HEK293T (cell line): ENCODE results near the gene NUP37.
"Not testable (repeated sequence)": the region's sequence is repeated elsewhere in the genome, so short reads cannot be mapped to it uniquely, and the experiment has no call there.

Experiments used
- CTCF ChIA-PET: fragments of 350-600 bp; formaldehyde crosslinking; extraction: SDS; loops from one replicate; lab custom pipeline; 2021; ENCODE audit warnings: antibody characterized with exemption, inconsistent platforms; lab: Yijun Ruan, JAX
- POLR2A ChIA-PET: fragments of 350-600 bp; formaldehyde crosslinking; extraction: SDS; loops from one replicate; lab custom pipeline; 2020; ENCODE audit warnings: antibody characterized with exemption, inconsistent platforms; lab: Yijun Ruan, JAX
- DNase-seq: peaks from one replicate; pipeline ENCODE4 v3.0.0; 2012; ENCODE audit warnings: mixed read lengths; ENCODE audit errors: extremely low spot score
- ARNT ChIP-seq: fragments of 450-650 bp; IDR thresholded peaks from 2 replicates; pipeline ENCODE4 v1.6.1; 2017; ENCODE audit warnings: mild to moderate bottlenecking
- BHLHE40 ChIP-seq: fragments of 450-650 bp; IDR thresholded peaks from 2 replicates; pipeline ENCODE4 v1.6.1; 2016; ENCODE audit warnings: mild to moderate bottlenecking, moderate library complexity, borderline replicate concordance
- CTBP1 ChIP-seq: fragments of 450-650 bp; IDR thresholded peaks from 2 replicates; pipeline ENCODE4 v1.6.1; 2016; ENCODE audit warnings: borderline replicate concordance
- ELF4 ChIP-seq: fragments of 450-650 bp; IDR thresholded peaks from 2 replicates; pipeline ENCODE4 v1.6.1; 2017; ENCODE audit warnings: antibody characterized with exemption
- FOXA1 ChIP-seq: fragments of 450-650 bp; IDR thresholded peaks from 2 replicates; pipeline ENCODE4 v1.6.1; 2016; ENCODE audit warnings: mild to moderate bottlenecking
- FOXK2 ChIP-seq: fragments of 450-650 bp; IDR thresholded peaks from 2 replicates; pipeline ENCODE4 v1.6.1; 2016; ENCODE audit warnings: mild to moderate bottlenecking
- FOXM1 ChIP-seq: fragments of 450-650 bp; IDR thresholded peaks from 2 replicates; pipeline ENCODE4 v1.6.1; 2017; ENCODE audit warnings: mild to moderate bottlenecking, borderline replicate concordance
- HDGF ChIP-seq: fragments of 450-650 bp; IDR thresholded peaks from 2 replicates; pipeline ENCODE4 v1.6.1; 2017; ENCODE audit warnings: antibody characterized with exemption, borderline replicate concordance
- L3MBTL2 ChIP-seq: fragments of 450-650 bp; conservative IDR thresholded peaks from 2 replicates; pipeline ENCODE4 v1.6.1; 2016; ENCODE audit warnings: mild to moderate bottlenecking
- LEF1 ChIP-seq: fragments of 450-650 bp; IDR thresholded peaks from 2 replicates; pipeline ENCODE4 v1.6.1; 2017; ENCODE audit warnings: mild to moderate bottlenecking, borderline replicate concordance
- NFRKB ChIP-seq: fragments of 450-650 bp; IDR thresholded peaks from 2 replicates; pipeline ENCODE4 v1.6.1; 2016; ENCODE audit warnings: mild to moderate bottlenecking, moderate library complexity
- SP1 ChIP-seq: fragments of 450-650 bp; IDR thresholded peaks from 2 replicates; pipeline ENCODE4 v1.6.1; 2017
- SUZ12 ChIP-seq: fragments of 450-650 bp; IDR thresholded peaks from 2 replicates; pipeline ENCODE4 v1.6.1; 2016; ENCODE audit warnings: mild to moderate bottlenecking
- TARDBP ChIP-seq: fragments of 450-650 bp; IDR thresholded peaks from 2 replicates; pipeline ENCODE4 v1.6.1; 2016
- ZNF384 ChIP-seq: fragments of 450-650 bp; IDR thresholded peaks from 2 replicates; pipeline ENCODE4 v1.6.1; 2016
- TF ChIP-seq, protein P1 (sequence below): fragments of 450-650 bp; IDR thresholded peaks from 2 replicates; pipeline ENCODE4 v1.6.1; 2016

Gene NUP37

GRCh38 chr12:102119674-102120563, at the start of gene NUP37, which contains the start of gene PARPBP:
TSS of gene NUP37 (minus strand) at chr12:102120114. CDS start at chr12:102118518, 1,596 bp downstream.
TSS of gene PARPBP (plus strand) at chr12:102120183. CDS start at chr12:102123889, 3,706 bp downstream.
- peak; percentile 93 for DNase-seq
- TF ChIP-seq, protein P1, sequence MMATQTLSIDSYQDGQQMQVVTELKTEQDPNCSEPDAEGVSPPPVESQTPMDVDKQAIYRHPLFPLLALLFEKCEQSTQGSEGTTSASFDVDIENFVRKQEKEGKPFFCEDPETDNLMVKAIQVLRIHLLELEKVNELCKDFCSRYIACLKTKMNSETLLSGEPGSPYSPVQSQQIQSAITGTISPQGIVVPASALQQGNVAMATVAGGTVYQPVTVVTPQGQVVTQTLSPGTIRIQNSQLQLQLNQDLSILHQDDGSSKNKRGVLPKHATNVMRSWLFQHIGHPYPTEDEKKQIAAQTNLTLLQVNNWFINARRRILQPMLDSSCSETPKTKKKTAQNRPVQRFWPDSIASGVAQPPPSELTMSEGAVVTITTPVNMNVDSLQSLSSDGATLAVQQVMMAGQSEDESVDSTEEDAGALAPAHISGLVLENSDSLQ: no peak
- TF ChIP-seq ELF4: peak; percentile 76
- peak; percentile 85 for TF ChIP-seq L3MBTL2
- no peak for TF ChIP-seq FOXA1
- TF ChIP-seq NFRKB: no peak
- TF ChIP-seq BHLHE40: no peak
- no peak for TF ChIP-seq SP1
- TF ChIP-seq FOXM1: peak; percentile 97
- POLR2A ChIA-PET: interaction anchor here (0.8 to 1.8 kb wide), 3 partner anchors 13 to 175 kb away, joined by 3 to 5 read pairs (median 4); partner anchors contain the start of gene WASHC3
- CTCF ChIA-PET: interaction anchor here (0.6 to 0.7 kb wide), 2 partner anchors 54 to 175 kb away, joined by 3 to 5 read pairs; no protein-coding TSS in a partner anchor

GRCh38 chr12:102167821-102168604, 48.1 kb upstream of the NUP37 start:
- no peak for DNase-seq
- TF ChIP-seq FOXK2 (no peak), NFRKB (no peak), ELF4 (no peak), TARDBP (no peak), SP1 (no peak), LEF1 (no peak), L3MBTL2 (no peak), FOXM1 (no peak), ARNT (no peak), FOXA1 (no peak), HDGF (no peak), CTBP1 (no peak), ZNF384 (no peak), SUZ12 (no peak), BHLHE40 (no peak)
- TF ChIP-seq, protein P1: no peak
- ChIA-PET CTCF (interaction anchor here (0.7 kb wide), 1 partner anchor 51 kb away, joined by 3 read pairs; no protein-coding TSS in a partner anchor), POLR2A (no interaction called here)

DNA sequence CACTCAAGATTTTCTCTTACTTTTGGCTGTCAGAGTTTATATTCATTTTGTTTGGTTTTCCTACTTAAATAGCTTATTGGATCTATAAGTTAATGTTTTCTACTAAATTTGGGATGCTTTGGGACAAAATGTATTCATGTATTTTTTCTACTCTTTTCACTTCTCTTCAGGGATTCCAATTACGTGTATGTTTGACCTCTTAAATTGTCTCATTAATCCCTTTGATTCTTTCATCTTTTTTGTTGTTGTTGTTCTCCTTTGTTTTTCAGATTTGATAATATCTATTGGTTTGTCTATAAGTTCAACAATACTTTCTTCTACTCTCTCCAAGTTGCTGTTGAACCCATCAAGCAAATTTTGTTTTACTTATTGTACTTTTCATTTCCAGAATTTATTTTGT, 43.5 kb upstream of the NUP37 start:
- TF ChIP-seq LEF1: no peak
- TF ChIP-seq SUZ12: no peak
- no peak for TF ChIP-seq HDGF
- TF ChIP-seq FOXM1: no peak
- TF ChIP-seq CTBP1: no peak
- no peak for TF ChIP-seq ELF4
- no peak for TF ChIP-seq TARDBP
- TF ChIP-seq ARNT: no peak
- no peak for TF ChIP-seq FOXA1
- no peak for TF ChIP-seq ZNF384
- TF ChIP-seq SP1: no peak
- TF ChIP-seq FOXK2: no peak
- no peak for TF ChIP-seq NFRKB
- no peak for TF ChIP-seq BHLHE40
- POLR2A ChIA-PET: no interaction called here
- CTCF ChIA-PET: no interaction called here
- no peak for DNase-seq

GRCh38 chr12:102155206-102155605, 35.3 kb upstream of the NUP37 start:
- DNase-seq, POLR2A ChIA-PET, CTCF ChIA-PET: not testable (repeated sequence)

DNA sequence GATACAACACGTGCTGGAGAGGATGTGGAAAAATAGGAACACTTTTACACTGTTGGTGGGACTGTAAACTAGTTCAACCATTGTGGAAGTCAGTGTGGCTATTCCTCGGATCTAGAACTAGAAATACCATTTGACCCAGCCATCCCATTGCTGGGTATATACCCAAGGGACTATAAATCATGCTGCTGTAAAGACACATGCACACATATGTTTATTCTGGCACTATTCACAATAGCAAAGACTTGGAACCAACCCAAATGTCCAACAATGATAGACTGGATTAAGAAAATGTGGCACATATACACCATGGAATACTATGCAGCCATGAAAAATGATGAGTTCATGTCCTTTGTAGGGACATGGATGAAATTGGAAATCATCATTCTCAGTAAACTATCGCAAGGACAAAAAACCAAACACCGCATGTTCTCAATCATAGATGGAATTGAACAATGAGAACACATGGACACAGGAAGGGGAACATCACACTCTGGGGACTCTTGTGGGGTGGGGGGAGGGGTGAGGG, 27.2 kb upstream of the NUP37 start:
- CTCF ChIA-PET, POLR2A ChIA-PET, DNase-seq: not testable (repeated sequence)

- DNase-seq: no peak
- ChIA-PET CTCF (no interaction called here), POLR2A (no interaction called here)
- TF ChIP-seq SP1: no peak
- TF ChIP-seq CTBP1: no peak
Measured at GRCh38 chr12:102144221-102144620, 24.3 kb upstream of the NUP37 start.

GRCh38 chr12:102142866-102143373, 23.0 kb upstream of the NUP37 start:
- DNase-seq, POLR2A ChIA-PET, CTCF ChIA-PET: not testable (repeated sequence)

DNA sequence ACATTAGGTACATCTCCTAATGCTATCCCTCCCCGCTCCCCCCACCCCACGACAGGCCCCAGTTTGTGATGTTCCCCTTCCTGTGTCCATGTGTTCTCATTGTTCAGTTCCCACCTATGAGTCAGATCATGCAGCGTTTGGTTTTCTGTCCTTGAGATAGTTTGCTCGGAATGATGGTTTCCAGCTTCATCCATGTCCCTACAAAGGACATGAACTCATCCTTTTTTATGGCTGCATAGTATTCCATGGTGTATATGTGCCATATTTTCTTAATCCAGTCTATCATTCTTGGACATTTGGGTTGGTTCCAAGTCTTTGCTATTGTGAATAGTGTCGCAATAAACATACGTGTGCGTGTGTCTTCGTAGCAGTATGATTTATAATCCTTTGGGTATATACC, 17.7 kb upstream of the NUP37 start:
- POLR2A ChIA-PET, DNase-seq, CTCF ChIA-PET: not testable (repeated sequence)

DNA sequence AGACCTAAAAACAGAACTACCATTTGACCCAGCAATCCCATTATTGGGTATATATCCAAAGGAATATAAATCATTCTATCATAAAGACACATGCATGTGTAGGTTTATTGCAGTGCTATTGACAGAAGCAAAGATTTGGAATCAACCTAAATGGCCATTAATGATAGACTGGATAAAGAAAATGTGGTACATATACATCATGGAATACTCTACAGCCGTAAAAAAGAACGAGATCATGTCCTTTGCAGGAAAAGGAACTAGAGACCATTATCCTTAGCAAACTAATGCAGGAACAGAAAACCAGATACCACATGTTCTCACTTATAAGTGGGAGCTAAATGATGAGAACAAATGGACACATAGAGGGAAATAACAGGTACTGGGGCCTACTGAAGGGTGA, 11.5 kb upstream of the NUP37 start:
- DNase-seq, CTCF ChIA-PET, POLR2A ChIA-PET: not testable (repeated sequence)

DNA sequence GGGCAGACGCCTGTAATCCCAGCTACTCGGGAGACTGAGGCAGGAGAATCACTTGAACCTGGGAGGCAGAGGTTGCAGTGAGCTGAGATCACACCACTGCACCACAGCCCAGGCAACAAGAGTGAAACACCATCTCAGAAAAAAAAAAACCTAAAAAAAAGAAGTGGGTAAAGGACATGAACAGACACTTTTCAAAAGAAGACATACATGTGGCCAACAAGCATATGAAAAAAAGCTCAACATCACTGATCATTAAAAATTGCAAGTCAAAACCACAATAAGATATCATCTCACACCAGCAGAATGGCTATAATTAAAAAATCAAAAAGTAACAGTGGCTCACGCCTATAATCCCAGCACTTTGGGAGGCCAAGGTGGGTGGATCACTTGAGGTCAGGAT, 10.8 kb upstream of the NUP37 start:
- POLR2A ChIA-PET, DNase-seq, CTCF ChIA-PET: not testable (repeated sequence)

DNA sequence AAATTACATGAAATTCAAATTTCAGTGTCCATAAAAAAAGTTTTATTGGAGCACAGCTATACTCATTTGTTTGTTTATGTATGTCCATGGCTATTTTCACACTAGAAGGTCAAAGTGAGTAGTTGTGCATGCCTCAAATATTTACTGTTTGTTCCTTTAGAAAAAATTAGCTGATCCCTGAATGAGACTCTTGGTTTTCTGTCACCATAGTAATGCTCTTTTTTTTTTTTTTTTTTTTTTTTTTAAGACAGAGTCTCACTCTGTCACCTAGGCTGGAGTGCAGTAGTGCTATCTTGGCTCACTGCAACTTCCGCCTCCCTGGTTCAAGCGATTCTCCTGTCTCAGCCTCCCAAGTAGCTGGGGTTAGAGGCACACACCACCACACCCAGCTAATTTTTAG, 1.4 kb upstream of the NUP37 start:
- DNase-seq, CTCF ChIA-PET: not testable (repeated sequence)

More for the DNA sequence above, 1.4 kb upstream of the NUP37 start:
- POLR2A ChIA-PET: interaction anchor here (1.8 kb wide), 1 partner anchor 60 kb away, joined by 5 read pairs; the partner anchor contains the start of gene WASHC3
